HL-60/S4 treated with phorbol 12-myristate 13-acetate at 8.2 ng/mL for 4 days and 3 days (cell line): ENCODE results near the gene CEBPE.
"Not testable (repeated sequence)": the region's sequence is repeated elsewhere in the genome, so short reads cannot be mapped to it uniquely, and the experiment has no call there.

Source experiments
- in situ Hi-C: fragments of 300-500 bp; cut with MboI; formaldehyde crosslinking; loops from 2 replicates; pipeline ENCODE4 v1.15.0; 2022; ENCODE audit warnings: low sequenced_read_pairs

Gene CEBPE

DNA sequence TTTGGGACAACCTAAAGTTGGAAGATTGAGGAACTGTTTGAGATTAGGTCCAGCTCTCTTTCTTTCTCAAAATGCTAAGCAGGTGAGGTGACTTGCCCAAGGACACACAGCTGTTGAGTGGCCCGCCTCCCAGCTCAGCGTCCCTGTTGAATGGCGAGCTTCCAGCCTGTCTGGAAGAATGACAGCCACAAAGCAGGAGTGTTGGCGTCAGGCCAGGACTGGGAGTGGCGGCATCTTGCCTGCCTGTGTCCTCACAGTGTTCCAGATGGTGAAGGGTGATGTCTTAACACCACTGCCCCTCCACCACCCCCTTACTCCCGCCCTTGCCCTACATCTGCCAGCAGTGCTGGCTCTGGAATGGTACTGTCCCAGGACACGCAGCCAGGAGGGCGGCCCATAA, 4.4 kb upstream of the CEBPE start:
- in situ Hi-C loops: loop anchor here (5.0 kb wide), 1 partner anchor 64 kb away; no protein-coding TSS in a partner anchor

DNA sequence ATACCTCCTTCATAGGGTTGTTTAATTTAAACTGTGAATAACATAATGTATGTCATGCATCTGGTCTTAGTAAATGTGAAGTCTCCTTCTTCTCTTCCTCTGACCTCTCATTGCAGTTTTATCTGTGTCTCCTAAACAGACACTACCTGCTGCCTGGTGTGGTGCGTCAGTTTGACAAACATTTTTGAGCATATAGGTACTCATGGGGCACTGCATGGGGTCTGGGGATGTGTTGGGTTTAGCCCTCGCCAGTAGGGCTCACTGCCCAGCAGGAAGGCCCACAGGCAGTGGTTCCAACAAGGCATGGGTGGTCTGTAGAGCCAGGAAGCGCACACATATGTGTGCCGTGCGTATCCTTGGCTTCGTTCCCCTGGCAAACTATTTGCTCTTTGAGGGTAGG, 3.0 kb upstream of the CEBPE start:
- in situ Hi-C loops: loop anchor here (5.0 kb wide), 1 partner anchor 65 kb away; no protein-coding TSS in a partner anchor

DNA sequence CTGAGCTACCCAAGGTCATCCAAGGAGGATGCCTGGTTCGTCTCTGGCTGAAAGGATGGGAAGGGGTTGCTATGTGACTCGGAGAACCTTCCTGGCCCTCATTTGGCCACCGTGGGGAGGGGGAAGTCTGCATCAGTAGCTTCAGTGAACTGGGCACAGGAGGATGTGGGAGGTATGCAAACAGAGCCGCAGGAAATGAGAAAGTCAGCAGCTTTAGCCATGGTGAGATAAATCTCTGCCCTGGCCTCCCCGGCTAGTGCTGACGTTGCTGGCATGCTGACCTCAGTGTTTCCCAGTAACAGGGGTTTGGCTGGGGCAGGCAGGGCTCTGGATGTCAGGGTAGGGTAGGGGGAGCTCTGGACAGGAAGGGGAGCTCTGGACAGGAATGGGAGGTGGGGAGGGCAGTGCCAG, 2.3 kb upstream of the CEBPE start:
- in situ Hi-C loops: loop anchor here (5.0 kb wide), 1 partner anchor 66 kb away; no protein-coding TSS in a partner anchor

DNA sequence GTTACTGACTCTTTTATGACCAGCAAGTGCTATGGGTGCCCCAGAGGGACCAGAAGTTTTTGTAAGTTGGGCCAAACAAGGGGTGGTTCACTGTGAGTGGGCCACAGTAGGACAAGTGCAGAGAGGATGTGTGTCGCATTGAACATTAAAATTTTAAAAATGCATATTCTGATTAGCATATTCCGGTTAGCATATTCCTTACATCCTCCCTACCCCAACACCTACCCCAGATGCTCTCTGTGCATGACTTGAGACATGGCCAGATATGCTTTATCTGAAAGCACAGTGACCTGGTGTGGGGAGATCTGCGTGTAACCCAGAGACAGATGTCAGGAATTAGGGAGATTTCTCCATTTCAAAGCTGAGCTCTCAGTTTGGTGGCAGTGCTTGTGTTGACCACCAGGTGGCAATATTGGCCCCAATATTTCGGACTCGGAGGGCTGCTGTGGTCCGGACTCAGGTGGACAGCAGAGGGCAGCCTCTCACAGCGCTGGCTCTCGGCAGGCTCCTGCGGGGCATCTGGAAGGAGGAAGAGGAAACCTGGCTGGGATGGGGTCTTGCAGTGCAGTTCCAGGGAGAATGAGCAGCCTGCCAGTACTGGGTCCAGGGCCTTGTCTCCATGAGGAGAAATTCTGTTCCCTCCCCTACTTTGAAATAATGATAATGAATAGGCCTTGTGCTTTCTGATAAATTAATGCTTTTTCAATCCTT, 1.6 kb upstream of the CEBPE start:
- in situ Hi-C loops: loop anchor here (5.0 kb wide), 1 partner anchor 67 kb away; no protein-coding TSS in a partner anchor

DNA sequence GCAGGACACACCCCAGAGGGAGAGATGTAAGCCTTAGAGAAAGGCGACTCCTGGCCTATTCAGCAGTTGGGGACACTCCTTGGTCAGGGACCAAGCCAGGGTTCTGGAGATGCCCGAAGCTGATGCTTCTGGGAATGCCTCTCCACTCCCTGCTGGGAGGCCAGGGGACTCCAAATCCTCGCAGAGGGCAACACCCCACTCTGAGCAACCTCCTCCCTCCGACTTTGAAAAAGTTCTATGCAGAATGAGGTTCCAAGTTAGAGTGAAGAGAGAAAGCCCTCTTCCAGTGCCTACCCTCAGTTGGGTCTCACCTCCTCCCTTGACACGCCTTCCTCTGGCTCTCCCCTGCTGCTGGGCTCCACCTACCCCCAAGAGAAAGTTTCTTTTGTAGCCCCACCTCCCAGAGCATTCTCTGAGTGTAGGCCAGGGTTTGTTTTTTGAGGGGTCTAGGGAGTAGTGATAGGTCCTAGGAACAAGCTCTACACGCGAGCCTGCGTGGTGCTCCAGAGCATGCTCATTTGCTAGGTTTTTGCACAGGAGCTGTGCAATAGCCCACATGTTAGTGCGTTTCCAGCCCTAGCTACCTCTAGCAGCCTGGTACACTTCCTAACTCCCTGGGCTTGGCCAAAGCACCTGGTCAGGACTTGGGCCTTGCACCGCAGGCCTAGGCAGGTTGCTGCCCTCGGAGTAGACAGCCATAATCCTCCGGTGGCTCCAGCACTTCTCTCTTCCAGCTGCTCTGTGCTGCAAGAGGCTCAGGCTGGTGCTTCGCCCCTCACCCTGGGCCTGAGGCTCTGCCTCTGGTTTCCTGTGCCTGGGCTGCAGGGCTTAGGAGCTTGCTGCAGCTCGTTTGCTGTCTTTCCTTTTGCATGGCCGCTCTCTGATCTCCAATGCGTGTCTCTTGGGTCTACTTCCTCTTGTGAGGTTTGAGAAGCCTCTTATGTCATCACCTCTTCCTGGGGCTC, 590 bp upstream of the CEBPE start:
- in situ Hi-C loops: loop anchor here (5.0 kb wide), 1 partner anchor 68 kb away; no protein-coding TSS in a partner anchor

DNA sequence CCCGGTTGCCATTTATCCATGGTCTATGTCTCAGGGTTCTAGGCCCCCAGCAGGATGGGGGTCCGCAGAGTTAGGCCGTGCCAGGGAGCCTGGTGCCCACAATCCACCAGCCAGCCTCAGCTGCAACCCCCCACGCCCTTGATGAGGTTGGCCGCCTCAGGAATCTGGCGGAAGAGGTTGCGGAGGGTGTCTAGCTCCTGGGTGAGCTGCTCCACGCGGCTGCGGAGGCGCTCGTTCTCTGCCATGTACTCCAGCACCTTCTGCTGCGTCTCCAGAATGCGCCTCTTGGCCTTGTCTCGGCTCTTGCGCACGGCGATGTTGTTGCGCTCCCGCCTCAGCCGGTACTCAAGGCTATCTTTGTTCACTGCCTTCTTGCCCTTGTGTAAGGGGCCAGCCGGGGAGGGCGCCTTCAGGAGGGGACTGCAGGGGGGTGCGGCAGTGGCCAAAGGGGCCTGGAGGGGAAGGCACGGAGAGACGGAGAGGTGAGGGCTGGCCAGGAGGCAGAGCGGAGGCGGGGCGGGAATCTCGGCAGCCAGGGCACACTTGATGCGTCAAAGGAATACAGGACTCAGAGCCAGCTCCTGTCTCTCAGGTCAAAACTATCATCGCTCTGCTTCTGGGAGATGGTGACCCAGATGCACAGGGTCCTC, 1.6 kb downstream of the CEBPE start:
- in situ Hi-C loops: no loop called here

DNA sequence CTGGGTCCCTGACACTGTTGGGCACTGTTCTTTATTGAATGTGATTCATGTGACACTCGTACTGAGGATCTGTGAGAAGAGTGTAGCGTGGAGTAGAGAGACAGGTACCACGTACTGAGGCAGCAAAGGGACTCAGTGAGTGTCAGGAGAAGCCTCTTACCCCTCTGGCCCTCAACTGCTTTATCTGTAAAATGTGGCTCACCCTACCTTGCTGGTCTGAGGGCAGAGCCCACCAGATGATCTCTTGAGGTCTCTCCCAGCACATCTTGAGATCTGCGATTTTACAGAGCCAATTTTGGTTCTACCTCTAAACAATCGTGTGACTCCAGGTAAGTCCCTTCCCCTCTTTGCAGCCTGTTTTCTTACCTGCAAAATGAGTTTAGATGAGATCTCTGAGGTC, 3.1 kb downstream of the CEBPE start:
- in situ Hi-C loops: no loop called here

DNA sequence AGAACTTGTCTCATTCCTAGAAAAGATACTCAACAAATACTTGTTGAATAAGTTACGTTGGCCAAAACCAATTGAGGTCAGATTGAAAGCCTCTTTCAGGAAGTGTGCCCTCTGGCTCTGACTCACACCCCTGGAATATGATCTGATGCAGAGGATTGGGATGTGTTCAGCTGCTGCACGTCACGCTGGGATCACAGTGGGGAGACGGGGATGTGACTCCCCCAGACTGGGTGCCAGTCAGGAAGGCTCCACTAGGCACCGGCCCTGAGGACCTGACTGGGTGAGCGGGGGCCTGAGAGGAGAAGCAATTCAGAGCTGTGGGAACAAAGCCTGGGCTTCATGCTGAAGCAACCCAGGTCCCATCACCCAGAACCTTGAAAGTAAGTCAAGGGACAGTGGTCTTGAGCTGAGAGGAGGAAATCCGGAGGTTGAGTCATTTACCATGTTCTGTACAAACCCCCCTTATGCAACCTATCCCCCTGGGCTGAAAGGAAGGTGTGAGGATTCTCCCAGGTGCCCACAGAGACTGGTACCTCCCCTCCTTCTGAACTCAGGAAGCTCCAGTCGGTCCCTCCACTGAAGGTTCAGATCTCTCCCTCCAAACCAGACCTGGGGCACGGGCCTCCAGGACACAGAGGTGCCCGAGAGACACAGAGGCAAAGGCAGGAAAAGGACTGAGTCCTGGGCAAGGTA, 3.9 kb downstream of the CEBPE start:
- in situ Hi-C loops: no loop called here

DNA sequence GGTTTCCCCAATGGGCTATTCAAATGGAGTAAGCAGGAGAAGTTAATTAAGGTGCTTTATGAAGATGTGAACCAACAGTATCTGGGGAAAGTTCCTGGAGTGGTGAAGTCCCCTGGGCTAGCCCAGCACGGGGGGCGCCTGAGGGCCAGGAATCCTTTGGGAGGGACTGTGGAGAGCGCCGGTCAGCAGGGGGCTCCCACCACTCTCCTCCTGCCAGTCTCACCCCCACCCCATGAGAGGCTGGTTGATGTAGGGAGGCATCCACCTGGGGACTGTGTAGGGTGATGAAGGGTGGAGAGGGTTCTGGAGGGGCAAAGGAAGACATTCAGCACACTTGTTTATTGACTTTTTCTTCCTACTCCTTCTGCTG, 4.4 kb downstream of the CEBPE start:
- in situ Hi-C loops: no loop called here

DNA sequence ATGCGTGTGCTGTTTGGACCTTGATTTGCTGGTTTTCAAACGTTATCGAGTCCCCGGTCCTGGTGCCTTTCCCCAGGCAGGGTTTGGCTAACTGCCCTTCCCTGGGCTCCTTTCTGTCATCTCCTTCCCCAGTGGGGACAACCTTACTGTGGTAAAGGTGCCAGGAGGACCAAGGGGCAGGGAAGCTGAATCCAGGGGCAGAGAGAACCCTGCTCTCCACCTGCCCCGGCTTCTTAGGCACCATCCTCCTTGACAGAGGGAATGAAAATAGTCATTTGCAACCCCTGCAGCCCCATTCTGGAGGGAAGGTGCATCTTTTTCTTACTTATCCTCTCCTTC, 5.0 kb downstream of the CEBPE start:
- in situ Hi-C loops: no loop called here

DNA sequence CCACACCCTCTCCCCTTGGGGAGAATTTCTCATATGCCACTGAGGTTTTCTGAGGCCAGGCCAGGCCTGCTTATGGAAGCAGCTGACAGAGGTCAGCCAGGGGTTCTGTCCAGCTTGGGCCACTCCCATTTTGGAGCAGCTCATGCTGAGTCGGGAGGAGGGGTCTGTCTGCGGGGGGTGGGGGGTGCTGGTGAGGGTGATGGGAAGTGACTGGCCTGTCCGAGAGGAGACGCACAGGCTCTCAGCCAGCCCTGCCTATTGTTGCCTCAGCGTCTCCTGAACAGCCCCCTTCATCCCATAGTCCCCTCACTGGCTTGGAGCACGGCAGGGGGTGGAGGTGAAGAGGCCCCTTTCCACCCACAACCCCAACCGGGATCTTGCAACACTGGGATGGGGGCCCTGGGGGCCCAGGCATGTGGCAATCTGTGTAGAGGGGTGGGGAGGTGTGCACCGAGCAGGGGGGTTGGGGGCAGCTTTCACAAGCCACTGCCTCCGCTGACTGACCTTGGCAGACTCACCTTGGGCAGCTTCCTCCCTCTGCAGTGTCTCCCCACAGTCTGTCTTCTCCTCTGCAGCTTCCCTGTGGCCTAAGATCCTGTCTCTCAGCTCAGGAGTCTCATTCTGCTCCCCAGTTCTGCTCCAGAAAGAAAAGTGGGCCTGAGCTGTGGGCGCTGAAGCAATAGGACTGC, 5.5 kb downstream of the CEBPE start:
- in situ Hi-C loops: no loop called here

DNA sequence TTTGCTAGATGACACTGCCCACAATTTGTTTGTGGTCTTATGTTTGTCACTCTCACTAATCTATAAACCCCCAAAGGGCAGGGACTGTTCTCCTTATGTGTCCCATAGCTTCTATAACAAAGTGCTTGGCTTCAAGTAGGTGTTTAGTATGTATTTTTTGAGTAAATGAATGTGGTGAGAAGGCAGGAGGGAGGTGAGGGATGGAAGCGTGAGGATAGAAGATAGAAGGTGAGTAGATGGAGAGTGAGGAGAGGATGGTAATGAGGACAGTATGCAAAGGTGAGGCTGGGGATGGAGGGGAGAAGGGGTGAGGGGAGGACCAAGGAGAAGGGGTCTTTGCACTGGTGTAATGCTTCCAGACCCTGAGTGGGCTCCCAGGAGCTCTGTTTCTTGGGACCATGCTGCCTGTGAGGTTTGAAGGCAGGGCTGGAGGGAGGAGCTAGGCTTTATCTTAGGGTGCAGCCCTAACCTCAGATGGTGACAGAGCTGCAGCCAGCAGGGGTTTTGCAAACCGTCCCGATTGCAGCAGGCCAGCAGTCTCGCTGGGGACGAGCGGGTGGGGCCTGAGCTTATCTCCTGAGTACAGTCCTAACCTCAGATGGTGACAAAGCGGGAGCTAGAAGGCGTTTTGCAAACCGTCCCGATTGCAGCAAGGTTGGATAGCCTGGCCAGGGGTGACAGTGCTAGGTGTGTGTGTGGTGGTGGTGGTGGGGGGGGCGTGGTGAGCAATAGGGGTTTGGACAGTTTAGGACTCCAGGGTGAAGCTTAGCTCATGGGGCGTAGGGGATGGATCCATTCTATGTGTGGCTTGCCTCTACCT, 6.5 kb downstream of the CEBPE start:
- in situ Hi-C loops: no loop called here

DNA sequence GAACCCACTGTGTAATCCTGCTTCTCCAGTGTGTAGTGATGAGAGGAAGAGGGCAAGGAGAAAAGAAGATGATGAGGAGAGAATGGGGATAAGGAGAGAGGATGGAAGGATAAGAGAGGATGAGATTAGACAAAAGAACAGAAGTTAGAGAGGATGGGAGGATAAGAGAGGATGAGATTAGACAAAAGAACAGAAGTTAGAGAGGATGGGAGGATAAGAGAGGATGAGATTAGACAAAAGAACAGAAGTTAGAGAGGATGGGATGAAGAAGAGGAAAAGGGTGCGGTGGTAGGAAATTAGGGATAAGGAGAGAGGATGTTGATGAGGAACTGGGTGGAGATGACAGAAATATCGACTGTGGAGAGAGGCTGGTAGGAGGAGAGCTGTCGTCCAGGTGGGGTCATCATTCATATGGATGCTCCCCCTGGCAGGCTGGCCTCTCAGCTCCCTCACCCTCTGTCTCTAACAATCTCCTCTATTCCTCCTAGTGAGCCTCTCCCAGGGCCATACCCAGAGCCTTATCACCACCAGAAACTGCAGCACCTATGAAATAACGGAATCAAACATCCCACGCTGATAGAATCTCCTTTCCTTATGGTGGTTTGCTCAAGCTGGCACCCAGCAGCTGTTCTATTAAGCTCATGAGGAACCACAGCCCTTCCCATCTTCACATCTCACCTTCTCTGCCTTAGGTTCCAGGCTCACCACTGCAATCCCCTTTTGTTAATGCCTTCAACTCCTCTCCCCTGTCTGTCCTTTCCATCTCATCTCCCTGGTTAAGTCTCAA, 8.3 kb downstream of the CEBPE start:
- in situ Hi-C loops: no loop called here

DNA sequence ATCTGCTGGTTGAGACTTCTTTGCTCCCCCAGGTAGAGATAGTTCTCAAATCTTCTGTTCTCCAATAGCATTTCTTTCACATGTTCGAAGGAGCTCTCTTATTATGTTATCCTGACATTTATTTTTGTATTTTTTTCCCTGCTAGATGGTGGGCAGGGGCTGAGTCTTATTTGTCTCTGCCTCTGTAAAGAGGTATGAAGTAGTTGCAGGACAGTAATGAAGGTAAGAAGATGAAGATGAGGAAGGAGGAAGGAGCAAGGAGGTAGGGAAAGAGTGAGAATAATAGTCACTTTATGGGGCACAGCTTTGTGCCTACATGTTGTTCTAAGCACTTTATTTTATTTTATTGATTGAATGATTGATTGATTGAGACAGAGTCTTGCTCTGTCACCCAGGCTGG, 9.3 kb downstream of the CEBPE start:
- in situ Hi-C loops: no loop called here

DNA sequence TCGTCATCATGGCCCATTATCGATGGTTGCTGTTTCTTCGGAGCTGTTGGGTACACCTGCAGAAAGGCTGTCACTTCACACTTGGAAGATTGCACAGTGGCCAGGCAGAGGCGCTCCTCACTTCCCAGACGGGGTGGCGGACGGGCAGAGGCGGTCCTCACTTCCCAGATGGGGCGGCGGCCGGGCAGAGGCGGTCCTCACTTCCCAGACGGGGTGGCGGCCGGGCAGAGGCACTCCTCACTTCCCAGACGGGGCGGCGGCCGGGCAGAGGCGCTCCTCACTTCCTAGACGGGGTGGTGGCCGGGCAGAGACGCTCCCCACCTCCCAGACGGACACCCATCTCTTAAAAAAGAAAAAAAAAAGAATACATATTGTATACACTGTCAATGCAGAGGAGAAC, 10.9 kb downstream of the CEBPE start:
- in situ Hi-C loops: not testable (repeated sequence)

DNA sequence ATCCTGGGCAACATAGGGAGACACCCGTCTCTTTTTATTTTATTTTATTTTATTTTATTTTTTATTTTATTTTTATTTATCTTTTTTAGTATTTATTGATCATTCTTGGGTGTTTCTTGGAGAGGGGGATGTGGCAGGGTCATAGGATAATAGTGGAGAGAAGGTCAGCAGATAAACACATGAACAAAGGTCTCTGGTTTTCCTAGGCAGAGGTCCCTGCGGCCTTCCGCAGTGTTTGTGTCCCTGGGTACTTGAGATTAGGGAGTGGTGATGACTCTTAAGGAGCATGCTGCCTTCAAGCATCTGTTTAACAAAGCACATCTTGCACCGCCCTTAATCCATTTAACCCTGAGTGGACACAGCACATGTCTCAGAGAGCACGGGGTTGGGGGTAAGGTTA, 11.4 kb downstream of the CEBPE start:
- in situ Hi-C loops: not testable (repeated sequence)

DNA sequence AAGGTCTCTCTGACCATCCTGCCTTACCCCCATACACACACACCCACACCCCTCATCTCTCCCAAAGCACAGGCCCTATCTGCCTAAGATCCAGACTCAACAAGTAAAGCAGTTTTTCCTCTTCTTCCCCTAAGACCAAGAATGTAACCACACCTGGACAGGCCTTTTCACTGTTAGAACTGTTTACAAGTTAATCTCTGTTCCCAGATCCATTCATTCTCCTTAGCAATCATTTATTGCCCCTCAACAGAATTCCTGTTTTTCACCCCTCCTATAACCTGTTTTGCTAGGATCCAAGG, 12.4 kb downstream of the CEBPE start:
- in situ Hi-C loops: no loop called here

DNA sequence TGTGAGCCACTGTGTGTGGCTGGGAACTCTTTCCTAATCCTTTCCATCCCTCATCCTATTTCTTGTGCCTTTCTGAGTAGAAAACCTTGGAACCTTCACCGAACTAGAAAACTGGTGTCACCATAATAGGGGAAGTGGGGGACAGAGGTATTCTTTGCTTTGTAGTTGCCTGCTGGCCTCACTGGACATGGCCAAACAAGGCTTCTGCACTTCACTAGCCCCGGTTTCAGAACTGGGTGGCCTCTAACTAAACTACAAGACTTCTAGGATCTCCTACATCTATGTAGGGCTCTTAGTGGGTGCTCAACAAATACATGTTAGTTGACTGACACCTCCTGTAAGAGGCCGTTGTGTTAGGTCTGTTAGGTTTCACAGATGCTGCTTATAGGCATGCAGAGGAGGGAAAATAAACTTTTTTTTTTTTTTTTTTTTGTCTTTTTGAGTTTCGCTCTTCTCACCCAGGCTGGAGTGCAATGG, 13.7 kb downstream of the CEBPE start:
- in situ Hi-C loops: no loop called here
